CD14-positive monocyte (primary cell): ENCODE data around the gene STIP1. TPM values are rescaled to one million over a fixed set of nuclear protein-coding genes. Genes with fewer than 3 reads are reported as not detected.

Experiments used
- DNase-seq, 3 donors: peaks; one replicate each; pipeline ENCODE4 v3.0.0-alpha.2; 2011 to 2022
- H2AFZ ChIP-seq: 2 replicates; pipeline ENCODE4 v1.6.0; 2012; ENCODE audit warnings: mild to moderate bottlenecking, low read depth, low read length, inconsistent platforms; ENCODE audit not compliant: insufficient read depth, poor library complexity, severe bottlenecking
- H3K27ac ChIP-seq, 2 donors: 1 replicate in 1 of 2; 2 replicates in 1 of 2; pipeline ENCODE4 v1.5.1; 2012 to 2013; ENCODE audit warnings: low read length in 2 of 2, control low read depth in 1 of 2, inconsistent platforms in 1 of 2, low read depth in 1 of 2, mild to moderate bottlenecking in 1 of 2
- H3K27me3 ChIP-seq, 2 donors: one replicate each; pipeline versions ENCODE4 v1.6.0 to v1.6.1; 2011 to 2013; ENCODE audit warnings: low read length in 2 of 2; ENCODE audit not compliant: control insufficient read depth in 2 of 2, insufficient read depth in 2 of 2
- H3K36me3 ChIP-seq, 2 donors: replicated peaks in 1 of 2; 1 replicate in 1 of 2; 2 replicates in 1 of 2; pipeline versions ENCODE4 v1.5.1 to v1.6.1; 2012 to 2013; ENCODE audit warnings: low read length in 2 of 2, control low read depth in 1 of 2, inconsistent platforms in 1 of 2, mild to moderate bottlenecking in 1 of 2; ENCODE audit not compliant: insufficient read depth in 2 of 2, control insufficient read depth in 1 of 2
- H3K4me1 ChIP-seq, 2 donors: 1 replicate in 1 of 2; 2 replicates in 1 of 2; pipeline versions ENCODE4 v1.5.1 to v1.6.1; 2012 to 2013; ENCODE audit warnings: low read length in 2 of 2, control low read depth in 1 of 2, inconsistent platforms in 1 of 2, mild to moderate bottlenecking in 1 of 2, moderate library complexity in 1 of 2; ENCODE audit not compliant: insufficient read depth in 2 of 2, control insufficient read depth in 1 of 2
- H3K4me2 ChIP-seq: replicated peaks from 2 replicates; pipeline ENCODE3; 2012; ENCODE audit warnings: low read length, moderate library complexity, mild to moderate bottlenecking; ENCODE audit not compliant: poor library complexity, severe bottlenecking; ENCODE audit errors: extremely low read depth
- H3K4me3 ChIP-seq, 3 experiments: fragments of 200-600 bp in 1 of 3; sonication (generic) in 1 of 3; replicated peaks in 1 of 3; 1 replicate in 2 of 3; 2 replicates in 1 of 3; pipeline ENCODE4 v1.5.1; 2011 to 2013; ENCODE audit warnings: low read length in 3 of 3, mild to moderate bottlenecking in 3 of 3, control low read depth in 2 of 3, low read depth in 2 of 3, inconsistent platforms in 1 of 3, moderate library complexity in 1 of 3
- H3K79me2 ChIP-seq: 2 replicates; pipeline ENCODE4 v1.6.0; 2012; ENCODE audit warnings: mild to moderate bottlenecking, control low read depth, inconsistent platforms, low read length, moderate library complexity; ENCODE audit not compliant: insufficient read depth
- H3K9ac ChIP-seq: 2 replicates; pipeline ENCODE4 v1.6.0; 2017; ENCODE audit warnings: low read length, mild to moderate bottlenecking; ENCODE audit not compliant: insufficient read depth, poor library complexity, severe bottlenecking
- H3K9me3 ChIP-seq, 2 donors: replicated peaks in 1 of 2; 1 replicate in 1 of 2; 2 replicates in 1 of 2; pipeline versions ENCODE4 v1.5.1 to v1.6.1; 2012 to 2013; ENCODE audit warnings: low read length in 2 of 2, control low read depth in 1 of 2; ENCODE audit not compliant: control insufficient read depth in 1 of 2, insufficient read depth in 1 of 2
- H4K20me1 ChIP-seq: 2 replicates; pipeline ENCODE4 v1.6.0; 2012; ENCODE audit warnings: mild to moderate bottlenecking, low read length, control low read depth, moderate library complexity; ENCODE audit not compliant: insufficient read depth
- H3K27ac Mint-ChIP-seq, 7 donors: one replicate each; pipeline ENCODE4 v1.8.0; 2020; ENCODE audit warnings: mild to moderate bottlenecking in 7 of 7, mixed read lengths in 7 of 7, moderate library complexity in 6 of 7, inconsistent platforms in 2 of 7
- H3K27me3 Mint-ChIP-seq, 3 donors: one replicate each; pipeline ENCODE4 v1.8.0; 2021 to 2022; ENCODE audit warnings: low read depth in 3 of 3, mild to moderate bottlenecking in 3 of 3, mixed read lengths in 3 of 3, moderate library complexity in 3 of 3, inconsistent platforms in 1 of 3
- H3K36me3 Mint-ChIP-seq, 2 donors: one replicate each; pipeline ENCODE4 v1.8.0; 2020; ENCODE audit warnings: mixed read lengths in 2 of 2, inconsistent platforms in 1 of 2, mild to moderate bottlenecking in 1 of 2
- H3K4me1 Mint-ChIP-seq: one replicate; pipeline ENCODE4 v1.8.0; 2020; ENCODE audit warnings: mild to moderate bottlenecking, mixed read lengths
- H3K4me3 Mint-ChIP-seq, 2 donors: one replicate each; pipeline ENCODE4 v1.8.0; 2020; ENCODE audit warnings: mild to moderate bottlenecking in 2 of 2, mixed read lengths in 2 of 2, moderate library complexity in 1 of 2
- H3K9me3 Mint-ChIP-seq, 7 donors: one replicate each; pipeline ENCODE4 v1.8.0; 2020 to 2022; ENCODE audit warnings: mixed read lengths in 7 of 7, mild to moderate bottlenecking in 6 of 7, moderate library complexity in 6 of 7, inconsistent platforms in 2 of 7
- WGBS: methylation state at CpG from one replicate; pipeline ENCODE4 v1.1.5; 2013; ENCODE audit warnings: missing lambda C conversion rate; ENCODE audit not compliant: insufficient coverage; 5-methylcytosine and 5-hydroxymethylcytosine counted together
- intact Hi-C, 2 donors: fragments of 100-400 bp; cut with micrococcal nuclease; formaldehyde crosslinking; loops; one replicate each; pipeline versions ENCODE4 v1.15.0 to v1.15.1; 2023
- polyA plus RNA-seq, 3 donors: library from polyadenylated mRNA; depleted of rRNA in 1 of 3; unstranded in 2 of 3; stranded (reverse) in 1 of 3; fragments of 300-500 nt in 2 of 3; fragments of >200 nt in 1 of 3; fragmentation: Illumina TruSeq in 2 of 3; gene quantifications; 1 replicate in 2 of 3; 2 replicates in 1 of 3; pipeline ENCODE4 v1.2.3, GENCODE V29; 2012 to 2021
- TF ChIP-seq, protein P1 (sequence below): fragments of 200-600 bp; IDR thresholded peaks from one replicate; pipeline ENCODE4 v1.8.0; 2022; ENCODE audit warnings: antibody characterized with exemption, mild to moderate bottlenecking

The STIP1 gene
- polyA plus RNA-seq, 3 donors, result 44.5 to 52.0 (median 51.1) TPM

DNA sequence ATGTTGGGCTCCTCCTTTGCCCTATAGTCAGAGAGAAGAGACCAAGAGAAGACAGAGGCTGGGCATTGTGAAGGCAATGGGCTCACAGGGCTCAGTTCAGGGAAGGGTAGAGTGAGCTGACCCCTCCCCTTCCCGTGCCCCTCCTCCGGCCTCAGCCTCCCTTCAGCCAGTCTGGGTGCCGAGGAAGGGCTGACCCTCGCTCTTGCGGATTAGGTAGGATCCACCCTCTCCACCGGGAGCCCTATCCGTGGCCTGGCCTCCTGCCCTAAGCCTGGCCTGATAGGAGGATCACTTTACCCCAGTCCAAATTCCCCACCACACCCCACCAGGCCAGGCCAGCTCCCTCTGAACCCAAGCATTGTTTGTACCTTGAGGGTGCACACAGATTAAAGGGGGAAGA lies 62.6 kb downstream of the STIP1 start:
- intact Hi-C loops, result no loop called here
- Mint-ChIP-seq H3K4me3 (no peak overlapping the region), H3K27me3 (peaks cover 3 to 10% (median 7%) of the 10 kb centered on the region in 3 donors), H3K27ac (peak overlapping the region in 1 of 7 donors; percentile 76), H3K36me3 (peaks cover 7 to 8% of the 10 kb centered on the region in 2 donors), H3K4me1 (peaks cover 47% of the 10 kb centered on the region), H3K9me3 (no peaks in the 10 kb centered on the region)
- Histone ChIP-seq H3K4me1 (peaks cover 52 to 72% of the 10 kb centered on the region in 2 donors), H3K27me3 (no peaks in the 10 kb centered on the region), H3K36me3 (peaks cover 5 to 7% of the 10 kb centered on the region in 2 donors), H3K4me3 (no peak overlapping the region), H2AFZ (no peak overlapping the region), H3K27ac (no peak overlapping the region), H4K20me1 (peaks cover 16% of the 10 kb centered on the region), H3K9ac (no peak overlapping the region), H3K4me2 (no peak overlapping the region), H3K9me3 (no peaks in the 10 kb centered on the region), H3K79me2 (peaks cover 36% of the 10 kb centered on the region)
- TF ChIP-seq, protein P1, sequence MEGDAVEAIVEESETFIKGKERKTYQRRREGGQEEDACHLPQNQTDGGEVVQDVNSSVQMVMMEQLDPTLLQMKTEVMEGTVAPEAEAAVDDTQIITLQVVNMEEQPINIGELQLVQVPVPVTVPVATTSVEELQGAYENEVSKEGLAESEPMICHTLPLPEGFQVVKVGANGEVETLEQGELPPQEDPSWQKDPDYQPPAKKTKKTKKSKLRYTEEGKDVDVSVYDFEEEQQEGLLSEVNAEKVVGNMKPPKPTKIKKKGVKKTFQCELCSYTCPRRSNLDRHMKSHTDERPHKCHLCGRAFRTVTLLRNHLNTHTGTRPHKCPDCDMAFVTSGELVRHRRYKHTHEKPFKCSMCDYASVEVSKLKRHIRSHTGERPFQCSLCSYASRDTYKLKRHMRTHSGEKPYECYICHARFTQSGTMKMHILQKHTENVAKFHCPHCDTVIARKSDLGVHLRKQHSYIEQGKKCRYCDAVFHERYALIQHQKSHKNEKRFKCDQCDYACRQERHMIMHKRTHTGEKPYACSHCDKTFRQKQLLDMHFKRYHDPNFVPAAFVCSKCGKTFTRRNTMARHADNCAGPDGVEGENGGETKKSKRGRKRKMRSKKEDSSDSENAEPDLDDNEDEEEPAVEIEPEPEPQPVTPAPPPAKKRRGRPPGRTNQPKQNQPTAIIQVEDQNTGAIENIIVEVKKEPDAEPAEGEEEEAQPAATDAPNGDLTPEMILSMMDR, result no peak
- DNase-seq, result no peak
- WGBS, result 84% methylated on average over 5 of the region's 7 CpGs

DNA sequence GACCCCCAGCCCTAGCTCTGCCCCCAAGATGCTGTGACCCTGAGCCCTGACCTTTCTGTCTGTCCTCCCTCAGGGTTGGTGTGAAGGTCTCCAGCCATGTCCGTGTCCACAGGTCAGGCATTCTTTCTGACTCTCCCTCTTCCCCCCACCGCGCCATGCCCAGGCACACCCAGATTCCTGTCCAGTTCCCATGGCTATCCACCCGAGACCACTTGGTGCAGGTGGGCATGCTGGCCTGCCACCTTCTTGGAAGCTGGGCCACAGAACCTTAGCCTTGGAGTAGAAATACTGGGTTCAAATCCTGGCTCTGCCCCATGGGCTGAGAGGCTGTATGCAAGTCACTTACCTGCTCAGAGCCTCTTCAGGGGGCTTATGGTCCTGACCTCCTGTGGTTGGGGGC lies 63.1 kb downstream of the STIP1 start:
- Histone ChIP-seq H4K20me1 (peaks cover 20% of the 10 kb centered on the region), H3K36me3 (peaks cover 1 to 3% of the 10 kb centered on the region in 2 donors), H3K9me3 (no peaks in the 10 kb centered on the region), H3K4me1 (peaks cover 53 to 76% of the 10 kb centered on the region in 2 donors), H3K27ac (no peak overlapping the region), H3K9ac (no peak overlapping the region), H2AFZ (no peak overlapping the region), H3K4me3 (no peak overlapping the region), H3K27me3 (no peaks in the 10 kb centered on the region), H3K79me2 (peaks cover 33% of the 10 kb centered on the region), H3K4me2 (no peak overlapping the region)
- DNase-seq, result no peak
- H3K27ac Mint-ChIP-seq, result peak overlapping the region in 1 of 7 donors; percentile 41
- H3K9me3 Mint-ChIP-seq, result no peaks in the 10 kb centered on the region
- intact Hi-C loops, result no loop called here
- H3K27me3 Mint-ChIP-seq, result peaks cover 3 to 10% (median 7%) of the 10 kb centered on the region in 3 donors
- peaks cover 51% of the 10 kb centered on the region for H3K4me1 Mint-ChIP-seq
- 74% methylated on average over 4 of the region's 4 CpGs for WGBS
- H3K4me3 Mint-ChIP-seq, result no peak overlapping the region
- peaks cover 2 to 7% of the 10 kb centered on the region in 2 donors for H3K36me3 Mint-ChIP-seq
- TF ChIP-seq, protein P1, result no peak
